HepG2 (cell line): ENCODE results near the gene FAM217B.

Experiments
- FOSL1 ChIP-seq: sonication (generic); formaldehyde crosslinking; IDR thresholded peaks from 2 replicates; pipeline ENCODE4 v1.9.0; 2021; ENCODE audit warnings: missing genetic modification reagents, borderline replicate concordance
- HNRNPL ChIP-seq: fragments of 200-400 bp; formaldehyde crosslinking; IDR thresholded peaks from 2 replicates; pipeline ENCODE4 v1.6.1; 2017; ENCODE audit warnings: mild to moderate bottlenecking, low read depth, low read length
- MED13 ChIP-seq: sonication (generic); formaldehyde crosslinking; IDR thresholded peaks from 2 replicates; pipeline ENCODE4 v1.5.0; 2020; ENCODE audit warnings: missing genetic modification reagents
- PLSCR1 ChIP-seq: sonication (generic); formaldehyde crosslinking; IDR thresholded peaks from 2 replicates; pipeline ENCODE4 v1.5.0; 2020; ENCODE audit warnings: missing genetic modification reagents, mild to moderate bottlenecking, borderline replicate concordance
- REPIN1 ChIP-seq: sonication (generic); formaldehyde crosslinking; IDR thresholded peaks from 2 replicates; pipeline ENCODE4 v1.8.0; 2022; ENCODE audit warnings: missing genetic modification reagents, low read depth, mild to moderate bottlenecking, borderline replicate concordance
- USF2 ChIP-seq, 2 experiments: sonication (generic) in 1 of 2; formaldehyde crosslinking in 1 of 2; IDR thresholded peaks; 2 replicates each; pipeline versions ENCODE4 v1.5.1 to v1.6.1; 2011 to 2020; ENCODE audit warnings: borderline replicate concordance in 1 of 2, low read depth in 1 of 2, low read length in 1 of 2, mild to moderate bottlenecking in 1 of 2, missing genetic modification reagents in 1 of 2, moderate library complexity in 1 of 2
- ZNF740 ChIP-seq: sonication (generic); formaldehyde crosslinking; IDR thresholded peaks from 2 replicates; pipeline ENCODE4 v1.4.0; 2020; ENCODE audit warnings: missing genetic modification reagents
- ZXDC ChIP-seq: sonication (generic); formaldehyde crosslinking; IDR thresholded peaks from 2 replicates; pipeline ENCODE4 v1.5.0; 2020; ENCODE audit warnings: mild to moderate bottlenecking, missing genetic modification reagents

GRCh38 chr20:59948212-59948611 lies 8.0 kb downstream of the FAM217B start:
- TF ChIP-seq FOSL1 (CRISPR knock-in tag) (no peak), HNRNPL (no peak), ZXDC (no peak), PLSCR1 (no peak), MED13 (CRISPR knock-in tag) (no peak), REPIN1 (CRISPR knock-in tag) (no peak), USF2 (IDR thresholded peaks at IDR 0.05; ENCODE audit: low read depth, low read length) (no peak), USF2 (CRISPR knock-in tag; IDR thresholded peaks at IDR 0.05; ENCODE audit: borderline replicate concordance) (no peak), ZNF740 (no peak)
